ENCODE measurements around the gene MRPL4.

MRPL4 gene

GRCh38 chr19:10209315-10209714, 42.7 kb upstream of the MRPL4 start:
- no peaks in the 10 kb centered on the region for H3K79me2 ChIP-seq (ENCODE audit: control insufficient read depth, insufficient read depth, low read length)
- H3K79me1 ChIP-seq (ENCODE audit: low read length), result no peaks in the 10 kb centered on the region
- H3K4me2 ChIP-seq (ENCODE audit: low read length), result no peak overlapping the region
- H3K4ac ChIP-seq (ENCODE audit: low read depth, low read length), result no peak overlapping the region
- no peak overlapping the region for H2BK5ac ChIP-seq (ENCODE audit: low read length)
- WGBS (ENCODE audit: extremely low coverage, insufficient coverage, low lambda C conversion rate), result no CpG with 5 or more reads among the region's 4 CpGs
- H2BK120ac ChIP-seq (ENCODE audit: low read depth, low read length), result no peak overlapping the region
- H3K27ac ChIP-seq (ENCODE audit: low read depth, low read length), result no peak overlapping the region
- no peak overlapping the region for H4K8ac ChIP-seq (ENCODE audit: low read depth, low read length)
- no peak overlapping the region for H2BK15ac ChIP-seq (replicated peaks; ENCODE audit: low read depth)
- H4K5ac ChIP-seq (ENCODE audit: low read length), result no peak overlapping the region
- no peak overlapping the region for H3K4me3 ChIP-seq (ENCODE audit: low read length)
- H3K4me1 ChIP-seq (ENCODE audit: control insufficient read depth, low read depth, low read length), result no peaks in the 10 kb centered on the region
- H3K23ac ChIP-seq (ENCODE audit: low read length), result no peak overlapping the region
- DNase-seq, result no peak
- no peak overlapping the region for H3K9ac ChIP-seq (ENCODE audit: low read length)
- no peak overlapping the region for H3K56ac ChIP-seq (ENCODE audit: low read length)
- H3K18ac ChIP-seq (ENCODE audit: low read length), result no peak overlapping the region
- no peaks in the 10 kb centered on the region for H3K36me3 ChIP-seq (ENCODE audit: control insufficient read depth, insufficient read depth, low read length)
- H2AK5ac ChIP-seq (ENCODE audit: low read length), result no peak overlapping the region
- no peaks in the 10 kb centered on the region for H3K27me3 ChIP-seq (ENCODE audit: insufficient read depth, low read length, poor library complexity)

DNA sequence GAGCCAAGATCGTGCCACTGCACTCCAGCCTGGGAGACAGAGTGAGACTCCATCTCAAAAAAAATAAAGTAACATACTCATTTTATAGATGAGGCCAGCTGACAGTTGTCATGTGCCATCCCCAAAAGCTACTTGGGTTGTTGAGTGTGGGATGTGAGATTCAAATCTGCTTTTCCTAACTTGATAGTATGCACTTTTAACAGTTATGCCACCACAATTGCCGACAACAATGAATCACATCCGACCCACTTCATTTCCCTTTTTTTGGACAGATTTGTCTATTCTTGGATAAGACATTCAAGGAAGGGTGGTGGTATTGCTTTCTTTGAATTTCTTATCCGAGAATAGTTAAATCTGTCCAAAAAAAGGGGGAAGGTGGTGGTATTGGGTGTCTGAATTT, 41.0 kb upstream of the MRPL4 start:
- H4K8ac ChIP-seq (ENCODE audit: low read depth, low read length), result no peak overlapping the region
- H3K36me3 ChIP-seq (ENCODE audit: control insufficient read depth, insufficient read depth, low read length), result no peaks in the 10 kb centered on the region
- H3K79me2 ChIP-seq (ENCODE audit: control insufficient read depth, insufficient read depth, low read length), result no peaks in the 10 kb centered on the region
- no peaks in the 10 kb centered on the region for H3K79me1 ChIP-seq (ENCODE audit: low read length)
- H4K5ac ChIP-seq (ENCODE audit: low read length), result no peak overlapping the region
- H3K4me2 ChIP-seq (ENCODE audit: low read length), result no peak overlapping the region
- H3K27ac ChIP-seq (ENCODE audit: low read depth, low read length), result no peak overlapping the region
- no peaks in the 10 kb centered on the region for H3K4me1 ChIP-seq (ENCODE audit: control insufficient read depth, low read depth, low read length)
- H2AK5ac ChIP-seq (ENCODE audit: low read length), result no peak overlapping the region
- H3K4ac ChIP-seq (ENCODE audit: low read depth, low read length), result no peak overlapping the region
- H2BK120ac ChIP-seq (ENCODE audit: low read depth, low read length), result no peak overlapping the region
- H3K27me3 ChIP-seq (ENCODE audit: insufficient read depth, low read length, poor library complexity), result no peaks in the 10 kb centered on the region
- H2BK15ac ChIP-seq (replicated peaks; ENCODE audit: low read depth), result no peak overlapping the region
- no peak overlapping the region for H3K4me3 ChIP-seq (ENCODE audit: low read length)
- no peak overlapping the region for H3K23ac ChIP-seq (ENCODE audit: low read length)
- H3K56ac ChIP-seq (ENCODE audit: low read length), result no peak overlapping the region
- H3K18ac ChIP-seq (ENCODE audit: low read length), result no peak overlapping the region
- H2BK5ac ChIP-seq (ENCODE audit: low read length), result no peak overlapping the region
- WGBS (ENCODE audit: extremely low coverage, insufficient coverage, low lambda C conversion rate), result no CpG with 5 or more reads among the region's 4 CpGs
- no peak for DNase-seq
- no peak overlapping the region for H3K9ac ChIP-seq (ENCODE audit: low read length)

DNA sequence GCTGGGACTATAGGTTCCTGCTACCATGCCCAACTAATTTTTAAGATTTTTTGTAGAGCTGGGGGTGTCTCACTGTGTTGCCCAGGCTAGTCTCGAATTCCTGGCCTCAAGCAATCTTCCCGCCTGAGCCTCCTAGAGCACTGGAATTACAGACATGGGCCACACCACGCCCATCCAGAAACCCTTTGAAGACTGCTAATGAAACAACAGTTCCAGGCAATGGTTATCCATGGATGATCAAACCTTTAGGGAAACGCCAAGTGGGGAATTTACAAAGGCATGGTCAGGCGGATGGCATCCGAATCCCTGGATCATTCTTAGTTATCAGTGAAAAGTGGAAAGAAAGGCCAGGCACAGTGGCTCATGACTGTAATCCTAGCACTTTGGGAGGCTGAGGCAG, 40.3 kb upstream of the MRPL4 start:
- Histone ChIP-seq H2BK15ac (replicated peaks; ENCODE audit: low read depth) (no peak overlapping the region), H3K9ac (ENCODE audit: low read length) (no peak overlapping the region), H3K18ac (ENCODE audit: low read length) (no peak overlapping the region), H3K4me2 (ENCODE audit: low read length) (no peak overlapping the region), H3K27me3 (ENCODE audit: insufficient read depth, low read length, poor library complexity) (no peaks in the 10 kb centered on the region), H3K36me3 (ENCODE audit: control insufficient read depth, insufficient read depth, low read length) (no peaks in the 10 kb centered on the region), H3K4me1 (ENCODE audit: control insufficient read depth, low read depth, low read length) (no peaks in the 10 kb centered on the region), H3K79me2 (ENCODE audit: control insufficient read depth, insufficient read depth, low read length) (no peaks in the 10 kb centered on the region), H3K23ac (ENCODE audit: low read length) (no peak overlapping the region), H4K8ac (ENCODE audit: low read depth, low read length) (no peak overlapping the region), H3K4me3 (ENCODE audit: low read length) (no peak overlapping the region), H2BK120ac (ENCODE audit: low read depth, low read length) (no peak overlapping the region), H3K27ac (ENCODE audit: low read depth, low read length) (no peak overlapping the region), H4K5ac (ENCODE audit: low read length) (no peak overlapping the region), H2AK5ac (ENCODE audit: low read length) (no peak overlapping the region), H3K79me1 (ENCODE audit: low read length) (no peaks in the 10 kb centered on the region), H2BK5ac (ENCODE audit: low read length) (no peak overlapping the region), H3K56ac (ENCODE audit: low read length) (no peak overlapping the region), H3K4ac (ENCODE audit: low read depth, low read length) (no peak overlapping the region)
- DNase-seq, result no peak
- WGBS (ENCODE audit: extremely low coverage, insufficient coverage, low lambda C conversion rate), result no CpG with 5 or more reads among the region's 6 CpGs

- Histone ChIP-seq H3K4me1 (ENCODE audit: control insufficient read depth, low read depth, low read length) (no peaks in the 10 kb centered on the region), H3K18ac (ENCODE audit: low read length) (no peak overlapping the region), H3K79me1 (ENCODE audit: low read length) (no peaks in the 10 kb centered on the region), H4K8ac (ENCODE audit: low read depth, low read length) (no peak overlapping the region), H2BK15ac (replicated peaks; ENCODE audit: low read depth) (no peak overlapping the region), H3K56ac (ENCODE audit: low read length) (no peak overlapping the region), H3K4me3 (ENCODE audit: low read length) (no peak overlapping the region), H3K27me3 (ENCODE audit: insufficient read depth, low read length, poor library complexity) (no peaks in the 10 kb centered on the region), H3K4ac (ENCODE audit: low read depth, low read length) (no peak overlapping the region), H2BK120ac (ENCODE audit: low read depth, low read length) (no peak overlapping the region), H3K27ac (ENCODE audit: low read depth, low read length) (no peak overlapping the region), H4K5ac (ENCODE audit: low read length) (no peak overlapping the region), H2AK5ac (ENCODE audit: low read length) (no peak overlapping the region), H3K9ac (ENCODE audit: low read length) (no peak overlapping the region), H3K36me3 (ENCODE audit: control insufficient read depth, insufficient read depth, low read length) (no peaks in the 10 kb centered on the region), H3K23ac (ENCODE audit: low read length) (no peak overlapping the region), H3K79me2 (ENCODE audit: control insufficient read depth, insufficient read depth, low read length) (no peaks in the 10 kb centered on the region), H2BK5ac (ENCODE audit: low read length) (no peak overlapping the region), H3K4me2 (ENCODE audit: low read length) (no peak overlapping the region)
- no CpG with 5 or more reads among the region's 5 CpGs for WGBS (ENCODE audit: extremely low coverage, insufficient coverage, low lambda C conversion rate)
- peak; percentile 54 for DNase-seq
Observed at GRCh38 chr19:10214784-10215183, 37.2 kb upstream of the MRPL4 start.

GRCh38 chr19:10217085-10217484, 34.9 kb upstream of the MRPL4 start:
- Histone ChIP-seq H3K27ac (ENCODE audit: low read depth, low read length) (no peak overlapping the region), H3K4ac (ENCODE audit: low read depth, low read length) (no peak overlapping the region), H3K36me3 (ENCODE audit: control insufficient read depth, insufficient read depth, low read length) (no peaks in the 10 kb centered on the region), H3K4me1 (ENCODE audit: control insufficient read depth, low read depth, low read length) (no peaks in the 10 kb centered on the region), H2BK5ac (ENCODE audit: low read length) (no peak overlapping the region), H3K9ac (ENCODE audit: low read length) (no peak overlapping the region), H2AK5ac (ENCODE audit: low read length) (no peak overlapping the region), H3K23ac (ENCODE audit: low read length) (no peak overlapping the region), H4K5ac (ENCODE audit: low read length) (no peak overlapping the region), H2BK120ac (ENCODE audit: low read depth, low read length) (no peak overlapping the region), H3K79me2 (ENCODE audit: control insufficient read depth, insufficient read depth, low read length) (no peaks in the 10 kb centered on the region), H4K8ac (ENCODE audit: low read depth, low read length) (no peak overlapping the region), H3K79me1 (ENCODE audit: low read length) (no peaks in the 10 kb centered on the region), H2BK15ac (replicated peaks; ENCODE audit: low read depth) (no peak overlapping the region), H3K56ac (ENCODE audit: low read length) (no peak overlapping the region), H3K18ac (ENCODE audit: low read length) (no peak overlapping the region), H3K4me3 (ENCODE audit: low read length) (no peak overlapping the region), H3K4me2 (ENCODE audit: low read length) (no peak overlapping the region), H3K27me3 (ENCODE audit: insufficient read depth, low read length, poor library complexity) (no peaks in the 10 kb centered on the region)
- no peak for DNase-seq
- WGBS (ENCODE audit: extremely low coverage, insufficient coverage, low lambda C conversion rate), result no CpG with 5 or more reads among the region's 9 CpGs

- H3K79me2 ChIP-seq (ENCODE audit: control insufficient read depth, insufficient read depth, low read length), result no peaks in the 10 kb centered on the region
- DNase-seq, result peak; percentile 57
- H3K36me3 ChIP-seq (ENCODE audit: control insufficient read depth, insufficient read depth, low read length), result no peaks in the 10 kb centered on the region
- no peak overlapping the region for H2AK5ac ChIP-seq (ENCODE audit: low read length)
- H4K5ac ChIP-seq (ENCODE audit: low read length), result no peak overlapping the region
- H3K56ac ChIP-seq (ENCODE audit: low read length), result no peak overlapping the region
- H3K4ac ChIP-seq (ENCODE audit: low read depth, low read length), result no peak overlapping the region
- no peaks in the 10 kb centered on the region for H3K79me1 ChIP-seq (ENCODE audit: low read length)
- H3K9ac ChIP-seq (ENCODE audit: low read length), result no peak overlapping the region
- no peak overlapping the region for H4K8ac ChIP-seq (ENCODE audit: low read depth, low read length)
- no CpG with 5 or more reads among the region's 3 CpGs for WGBS (ENCODE audit: extremely low coverage, insufficient coverage, low lambda C conversion rate)
- H3K4me2 ChIP-seq (ENCODE audit: low read length), result no peak overlapping the region
- H3K4me1 ChIP-seq (ENCODE audit: control insufficient read depth, low read depth, low read length), result no peaks in the 10 kb centered on the region
- H3K23ac ChIP-seq (ENCODE audit: low read length), result no peak overlapping the region
- no peak overlapping the region for H3K4me3 ChIP-seq (ENCODE audit: low read length)
- no peak overlapping the region for H2BK15ac ChIP-seq (replicated peaks; ENCODE audit: low read depth)
- H2BK120ac ChIP-seq (ENCODE audit: low read depth, low read length), result no peak overlapping the region
- no peak overlapping the region for H2BK5ac ChIP-seq (ENCODE audit: low read length)
- no peak overlapping the region for H3K18ac ChIP-seq (ENCODE audit: low read length)
- no peak overlapping the region for H3K27ac ChIP-seq (ENCODE audit: low read depth, low read length)
- no peaks in the 10 kb centered on the region for H3K27me3 ChIP-seq (ENCODE audit: insufficient read depth, low read length, poor library complexity)
Observed at GRCh38 chr19:10219678-10220077, 32.3 kb upstream of the MRPL4 start.
